ENCODE data around the gene HSF4.

HSF4 gene

GRCh38 chr16:67185651-67186134 lies 21.1 kb downstream of the HSF4 start:
- DNase-seq: no peak

- no peak for DNase-seq
Observed at GRCh38 chr16:67186550-67186950, 22.0 kb downstream of the HSF4 start.

GRCh38 chr16:67187175-67187890 lies 22.8 kb downstream of the HSF4 start:
- no peak for DNase-seq

GRCh38 chr16:67188323-67188722 lies 23.8 kb downstream of the HSF4 start:
- no peak for DNase-seq

- DNase-seq: no peak
Observed at GRCh38 chr16:67188798-67189197, 24.3 kb downstream of the HSF4 start.

GRCh38 chr16:67190041-67190440 lies 25.5 kb downstream of the HSF4 start, which contains the start of gene EXOC3L1:
Gene EXOC3L1 (minus strand): TSS chr16:67190136. CDS start chr16:67189676, 460 bp downstream.
- DNase-seq: no peak

GRCh38 chr16:67190448-67191399 lies 26.2 kb downstream of the HSF4 start:
- DNase-seq: no peak

GRCh38 chr16:67191411-67191994 lies 27.0 kb downstream of the HSF4 start:
- no peak for DNase-seq

- DNase-seq: peak; percentile 44
Observed at GRCh38 chr16:67191995-67192681, 27.6 kb downstream of the HSF4 start, which contains the start of gene E2F4. Gene E2F4 (plus strand): TSS chr16:67192155. CDS start chr16:67192228, 73 bp downstream.

GRCh38 chr16:67192781-67193361 lies 28.3 kb downstream of the HSF4 start:
- no peak for DNase-seq

- no peak for DNase-seq
Observed at GRCh38 chr16:67193536-67193935, 29.0 kb downstream of the HSF4 start.

GRCh38 chr16:67194260-67194659 lies 29.7 kb downstream of the HSF4 start:
- DNase-seq: no peak

GRCh38 chr16:67195676-67196075 lies 31.1 kb downstream of the HSF4 start:
- DNase-seq: no peak

GRCh38 chr16:67196881-67197280 lies 32.3 kb downstream of the HSF4 start:
- DNase-seq: no peak

- no peak for DNase-seq
Observed at GRCh38 chr16:67197704-67198103, 33.2 kb downstream of the HSF4 start.

GRCh38 chr16:67198238-67198734 lies 33.7 kb downstream of the HSF4 start:
- DNase-seq: no peak

GRCh38 chr16:67199011-67199807 lies 34.7 kb downstream of the HSF4 start, which contains the start of gene ELMO3:
Gene ELMO3 (plus strand): TSS chr16:67199131. CDS start chr16:67199327, 196 bp downstream.
- DNase-seq: peak; percentile 1

GRCh38 chr16:67199808-67200198 lies 35.3 kb downstream of the HSF4 start:
- no peak for DNase-seq

GRCh38 chr16:67200491-67200890 lies 35.9 kb downstream of the HSF4 start:
- no peak for DNase-seq

- no peak for DNase-seq
Observed at GRCh38 chr16:67201411-67202345, 37.1 kb downstream of the HSF4 start.

Data from NCI-H1048 (cell line).